Panc1 (cell line): ENCODE results near the gene MTHFD2L.

Experiments
- CTCF ChIP-seq: fragments of 450-650 bp; IDR thresholded peaks from 2 replicates; pipeline ENCODE4 v1.5.1; 2017; ENCODE audit warnings: mild to moderate bottlenecking
- POLR2AphosphoS5 ChIP-seq: IDR thresholded peaks from 2 replicates; pipeline ENCODE4 v1.6.1; 2012; ENCODE audit warnings: mild to moderate bottlenecking, low read depth, low read length, moderate library complexity

- TF ChIP-seq CTCF: no peak
- TF ChIP-seq POLR2AphosphoS5: no peak
These were observed 169.8 kb downstream of the MTHFD2L start for GRCh38 chr4:74327762-74328161.
